Prostate gland (tissue), 2 donors: ENCODE results near the gene ARG1. TPM values are rescaled to one million over a fixed set of nuclear protein-coding genes. Genes with fewer than 3 reads are reported as not detected.
"Not testable (repeated sequence)": the region's sequence is repeated elsewhere in the genome, so short reads cannot be mapped to it uniquely, and the experiment has no call there.

Experiments
- DNase-seq: peaks from one replicate; pipeline ENCODE4 v3.0.0-alpha.2; 2019; ENCODE audit warnings: low spot score
- H3K27ac ChIP-seq, 2 donors: fragments of 200-600 bp; sonication (generic); 2 replicates each; pipeline ENCODE4 v1.5.1; 2017 to 2019
- H3K27me3 ChIP-seq: fragments of 200-600 bp; sonication (generic); replicated peaks from 2 replicates; pipeline ENCODE4 v1.5.1; 2019; ENCODE audit not compliant: insufficient read depth
- H3K36me3 ChIP-seq, 2 donors: fragments of 200-600 bp; sonication (generic); 1 replicate in 1 of 2; 2 replicates in 1 of 2; pipeline versions ENCODE4 v1.5.1 to v1.8.1; 2017 to 2019
- H3K4me1 ChIP-seq: fragments of 200-600 bp; sonication (generic); replicated peaks from 2 replicates; pipeline ENCODE4 v1.5.1; 2019
- H3K4me3 ChIP-seq, 2 donors: fragments of 200-600 bp; sonication (generic); 2 replicates each; pipeline ENCODE4 v1.5.1; 2017 to 2019
- H3K9me3 ChIP-seq: fragments of 200-600 bp; sonication (generic); 2 replicates; pipeline ENCODE4 v1.5.1; 2017
- POLR2A ChIP-seq: fragments of 450-650 bp; IDR thresholded peaks from one replicate; pipeline ENCODE4 v1.6.1; 2016; ENCODE audit warnings: antibody characterized with exemption, mild to moderate bottlenecking
- POLR2AphosphoS5 ChIP-seq: sonication (generic); formaldehyde crosslinking; IDR thresholded peaks from one replicate; pipeline ENCODE4 v1.6.1; 2017; ENCODE audit warnings: antibody characterized with exemption
- WGBS: methylation state at CpG from one replicate; pipeline ENCODE4 v1.1.5; 2018; 5-methylcytosine and 5-hydroxymethylcytosine counted together
- intact Hi-C: fragments of 100-400 bp; cut with DNase I; formaldehyde crosslinking; loops from one replicate; pipeline ENCODE4 v1.14.2; 2022
- total RNA-seq, 2 donors: library from RNA; depleted of rRNA; stranded (reverse); fragments of >200 nt; gene quantifications; one replicate each; pipeline ENCODE4 v1.1.0, GENCODE V29; 2016
- TF ChIP-seq, protein P1 (sequence below), 4 experiments: fragments of 200-600 bp in 2 of 4; fragments of 450-650 bp in 2 of 4; sonication (generic) in 2 of 4; IDR thresholded peaks; 1 replicate in 3 of 4; 2 replicates in 1 of 4; pipeline ENCODE4 v1.5.1; 2016 to 2019; ENCODE audit warnings: antibody characterized with exemption in 4 of 4, mild to moderate bottlenecking in 2 of 4, moderate library complexity in 2 of 4

The ARG1 gene
- 1 to 10 TPM; 1.2 to 1.4 TPM for total RNA-seq

DNA sequence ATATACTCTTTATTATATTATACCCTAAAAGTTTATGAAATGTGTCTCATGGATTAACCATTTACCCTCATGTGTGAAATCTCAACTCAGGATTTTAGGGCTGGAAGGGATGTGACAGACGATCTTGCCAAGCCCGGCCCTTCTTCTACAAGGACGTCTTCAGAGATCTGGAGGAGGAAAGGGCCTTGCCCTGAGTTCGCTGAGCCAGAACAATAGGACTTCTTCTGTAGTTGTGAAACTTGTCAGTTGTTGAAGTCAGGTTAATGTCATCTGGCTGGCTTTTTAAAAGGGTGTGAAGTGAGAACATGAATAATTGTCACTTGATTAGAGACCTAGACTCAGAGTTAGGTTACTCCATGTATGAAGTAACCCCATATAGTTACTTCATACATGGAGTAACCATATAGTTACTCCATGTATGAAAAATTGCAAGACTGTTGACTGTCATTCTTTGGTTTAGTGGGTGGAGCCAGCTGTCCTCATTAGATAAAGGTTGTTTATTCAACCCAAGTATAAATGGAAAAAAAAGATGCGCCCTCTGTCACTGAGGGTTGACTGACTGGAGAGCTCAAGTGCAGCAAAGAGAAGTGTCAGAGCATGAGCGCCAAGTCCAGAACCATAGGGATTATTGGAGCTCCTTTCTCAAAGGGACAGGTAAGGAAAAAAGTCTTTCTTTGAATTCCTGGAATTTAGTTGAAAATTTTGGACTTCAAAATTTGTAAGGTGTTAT lies at the start of gene ARG1:
TSS of gene ARG1 (plus strand) at position 541 of the 730 bp plus-strand sequence. CDS start at position 598, 57 bp downstream.
- no peaks in the 10 kb centered on the region for H3K36me3 ChIP-seq
- H3K27ac ChIP-seq = peak within 1 kb of the TSS in 1 of 2 donors; percentile 34
- H3K27me3 ChIP-seq = no peaks in the 10 kb centered on the region
- intact Hi-C loops = no loop called here
- no peaks in the 10 kb centered on the region for H3K4me1 ChIP-seq
- H3K9me3 ChIP-seq = no peaks in the 10 kb centered on the region
- no peak for DNase-seq
- WGBS = 92% methylated on average over 6 of the region's 6 CpGs
- no peak for TF ChIP-seq POLR2AphosphoS5
- TF ChIP-seq POLR2A = no peak
- TF ChIP-seq, protein P1, sequence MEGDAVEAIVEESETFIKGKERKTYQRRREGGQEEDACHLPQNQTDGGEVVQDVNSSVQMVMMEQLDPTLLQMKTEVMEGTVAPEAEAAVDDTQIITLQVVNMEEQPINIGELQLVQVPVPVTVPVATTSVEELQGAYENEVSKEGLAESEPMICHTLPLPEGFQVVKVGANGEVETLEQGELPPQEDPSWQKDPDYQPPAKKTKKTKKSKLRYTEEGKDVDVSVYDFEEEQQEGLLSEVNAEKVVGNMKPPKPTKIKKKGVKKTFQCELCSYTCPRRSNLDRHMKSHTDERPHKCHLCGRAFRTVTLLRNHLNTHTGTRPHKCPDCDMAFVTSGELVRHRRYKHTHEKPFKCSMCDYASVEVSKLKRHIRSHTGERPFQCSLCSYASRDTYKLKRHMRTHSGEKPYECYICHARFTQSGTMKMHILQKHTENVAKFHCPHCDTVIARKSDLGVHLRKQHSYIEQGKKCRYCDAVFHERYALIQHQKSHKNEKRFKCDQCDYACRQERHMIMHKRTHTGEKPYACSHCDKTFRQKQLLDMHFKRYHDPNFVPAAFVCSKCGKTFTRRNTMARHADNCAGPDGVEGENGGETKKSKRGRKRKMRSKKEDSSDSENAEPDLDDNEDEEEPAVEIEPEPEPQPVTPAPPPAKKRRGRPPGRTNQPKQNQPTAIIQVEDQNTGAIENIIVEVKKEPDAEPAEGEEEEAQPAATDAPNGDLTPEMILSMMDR (IDR thresholded peaks at IDR 0.05) = no peak
- no peak within 1 kb of the TSS for H3K4me3 ChIP-seq

DNA sequence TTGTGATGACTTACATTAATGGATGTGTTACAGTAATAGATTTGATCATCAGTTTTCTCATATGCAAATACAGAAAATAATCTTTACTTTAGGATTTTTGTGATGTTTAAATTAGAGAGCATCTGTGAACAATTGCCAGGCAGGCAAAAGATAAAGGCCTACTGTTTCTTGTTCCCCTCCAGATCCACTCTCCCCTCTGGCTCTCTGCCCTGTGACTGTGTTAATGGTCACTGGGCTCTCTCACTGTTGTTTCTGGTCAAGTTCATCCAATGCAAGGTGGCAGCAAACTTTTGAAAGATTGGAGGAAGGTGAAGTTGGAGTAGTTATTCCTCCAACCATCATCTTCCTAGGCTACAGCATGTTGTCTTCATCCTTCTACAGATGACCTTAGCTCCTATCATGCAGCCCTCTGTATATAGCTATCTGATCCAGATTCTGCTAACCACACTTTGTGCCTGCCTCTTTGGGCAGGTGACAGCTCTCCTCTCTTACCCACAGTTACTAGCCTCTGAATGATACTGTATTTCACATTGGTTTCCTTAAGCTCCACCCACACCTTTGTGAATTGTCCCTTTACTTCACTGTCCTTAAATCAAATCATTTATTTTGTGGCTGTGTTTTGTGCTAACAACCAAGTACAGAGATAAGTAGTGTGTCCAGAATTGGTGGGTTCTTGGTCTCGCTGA lies 48.9 kb upstream of the ARG1 start:
- TF ChIP-seq, protein P1 (IDR thresholded peaks at IDR 0.05) = no peak
- no peak for TF ChIP-seq POLR2A
- TF ChIP-seq POLR2AphosphoS5 = no peak
- Histone ChIP-seq H3K27me3 (no peaks in the 10 kb centered on the region), H3K4me3 (no peak overlapping the region), H3K36me3 (no peaks in the 10 kb centered on the region), H3K9me3 (no peaks in the 10 kb centered on the region), H3K4me1 (no peaks in the 10 kb centered on the region), H3K27ac (no peak overlapping the region)
- no peak for DNase-seq
- WGBS = 94% methylated on average over 1 of the region's 1 CpG
- intact Hi-C loops = no loop called here

DNA sequence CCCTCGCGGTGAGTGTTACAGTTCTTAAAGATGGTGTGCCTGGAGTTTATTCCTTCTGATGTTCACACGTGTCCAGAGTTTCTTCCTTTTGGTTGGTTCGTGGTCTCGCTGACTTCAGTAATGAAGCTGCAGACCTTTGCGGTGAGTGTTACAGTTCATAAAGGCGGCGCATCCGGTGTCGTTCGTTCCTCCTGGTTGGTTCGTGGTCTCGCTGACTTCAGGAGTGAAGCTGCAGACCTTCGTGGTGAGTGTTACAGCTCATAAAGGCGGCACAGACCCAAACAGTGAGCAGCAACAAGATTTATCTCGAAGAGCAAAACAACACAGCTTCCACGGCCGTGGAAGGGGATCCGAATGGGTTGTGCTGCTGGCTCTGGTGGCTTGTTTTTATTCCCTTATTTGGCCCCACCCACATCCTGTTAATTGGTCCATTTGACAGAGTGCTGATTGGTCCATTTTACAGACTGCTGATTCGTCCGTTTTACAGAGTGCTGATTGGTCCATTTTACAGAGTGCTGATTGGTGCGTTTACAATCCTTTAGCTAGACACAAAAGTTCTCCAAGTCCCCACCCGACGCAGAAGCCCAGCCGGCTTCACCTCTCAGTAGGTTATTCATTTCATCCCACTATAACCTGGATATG lies 48.2 kb upstream of the ARG1 start:
- 95% methylated on average over 25 of the region's 25 CpGs for WGBS
- no peak overlapping the region for H3K4me3 ChIP-seq
- TF ChIP-seq POLR2AphosphoS5 (no peak), POLR2A (no peak)
- TF ChIP-seq, protein P1 (IDR thresholded peaks at IDR 0.05) = no peak
- H3K27ac ChIP-seq = no peak overlapping the region
- H3K36me3 ChIP-seq = no peaks in the 10 kb centered on the region
- H3K27me3 ChIP-seq = no peaks in the 10 kb centered on the region
- intact Hi-C loops = no loop called here
- no peak for DNase-seq
- H3K4me1 ChIP-seq = no peaks in the 10 kb centered on the region
- no peaks in the 10 kb centered on the region for H3K9me3 ChIP-seq

DNA sequence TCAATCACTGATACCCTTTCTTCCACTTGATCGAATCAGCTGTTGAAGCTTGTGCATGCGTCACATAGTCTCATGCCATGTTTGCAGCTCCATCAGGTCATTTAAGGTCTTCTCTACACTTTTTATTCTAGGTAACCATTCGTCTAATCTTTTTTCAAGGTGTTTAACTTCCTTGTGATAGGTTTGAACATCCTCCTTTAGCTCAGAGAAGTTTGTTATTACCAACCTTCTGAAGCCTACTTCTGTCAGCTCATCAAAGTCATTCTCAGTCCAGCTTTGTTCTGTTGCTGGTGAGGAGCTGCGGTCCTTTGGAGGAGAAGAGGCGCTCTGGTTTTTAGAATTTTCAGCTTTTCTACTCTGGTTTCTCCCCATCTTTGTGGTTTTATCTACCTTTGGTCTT lies 42.1 kb upstream of the ARG1 start:
- not testable (repeated sequence) for H3K9me3 ChIP-seq, DNase-seq, H3K27ac ChIP-seq, H3K4me3 ChIP-seq, H3K36me3 ChIP-seq, H3K4me1 ChIP-seq, H3K27me3 ChIP-seq
- intact Hi-C loops = loop anchor here (10.0 kb wide), 1 partner anchor 326 kb away; no protein-coding TSS in a partner anchor
- WGBS = 97% methylated on average over 5 of the region's 5 CpGs

DNA sequence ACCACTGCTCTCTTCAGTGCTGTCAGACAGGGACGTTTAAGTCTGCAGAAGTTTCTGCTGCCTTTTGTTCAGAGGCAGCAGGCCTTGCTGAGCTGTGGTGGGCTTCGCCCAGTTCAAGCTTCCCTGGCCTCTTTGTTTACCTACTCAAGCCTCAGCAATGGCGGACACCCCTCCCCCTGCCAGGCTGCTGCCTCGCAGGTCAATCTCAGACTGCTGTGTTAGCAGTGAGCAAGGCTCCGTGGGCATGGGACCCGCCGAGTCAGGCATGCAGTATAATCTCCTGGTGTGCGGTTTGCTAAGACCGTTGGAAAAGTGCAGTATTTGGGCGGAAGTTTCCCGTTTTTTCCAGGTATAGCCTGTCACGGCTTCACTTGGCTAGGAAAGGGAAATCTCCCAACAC lies 41.3 kb upstream of the ARG1 start:
- H3K9me3 ChIP-seq, H3K4me3 ChIP-seq, H3K4me1 ChIP-seq, DNase-seq, H3K36me3 ChIP-seq, H3K27me3 ChIP-seq, H3K27ac ChIP-seq: not testable (repeated sequence)
- 91% methylated on average over 12 of the region's 12 CpGs for WGBS
- intact Hi-C loops = loop anchor here (10.0 kb wide), 1 partner anchor 327 kb away; no protein-coding TSS in a partner anchor
